K562 (cell line): ENCODE measurements around the gene GVQW3. TPM values are rescaled to one million over a fixed set of nuclear protein-coding genes. Genes with fewer than 3 reads are reported as not detected.

Source experiments
- ATAC-seq: fragments of 200-7000 bp; cut with Tn5 transposase; 3 replicates; pipeline ENCODE4 v1.9.1; 2020; ENCODE audit warnings: moderate library complexity
- BruUV-seq: library from RNA; stranded (reverse); fragments of 400-500 nt; replicated peaks from 2 replicates; lab custom pipeline; 2021; lab: Mats Ljungman, UMichigan
- CTCF ChIA-PET: fragments of 300-600 bp; formaldehyde crosslinking; extraction: SDS; loops from one replicate; lab custom pipeline; 2021; ENCODE audit warnings: low intra/inter-chr PET ratio; lab: Yijun Ruan, JAX
- POLR2A ChIA-PET: fragments of 300-600, 350-650 bp; sonication (Branson Sonifier 250); formaldehyde crosslinking; extraction: SDS; loops from one replicate; lab custom pipeline; 2021; ENCODE audit warnings: antibody characterized with exemption, inconsistent platforms; lab: Yijun Ruan, JAX
- DNase-seq, 4 experiments: peaks; one replicate each; pipeline versions ENCODE4 v3.0.0 to v3.0.0-alpha.2; 2011 to 2018; ENCODE audit warnings: low spot score in 3 of 4, mixed read lengths in 3 of 4; ENCODE audit errors: extremely low read depth in 1 of 4
- FAIRE-seq: peaks from 2 replicates; lab custom pipeline; 2011; peaks lifted over from hg19 to GRCh38; lab: Jason Lieb, UNC
- H2AFZ ChIP-seq: 2 replicates; pipeline ENCODE4 v1.6.0; 2011; ENCODE audit warnings: low read depth, low read length, control low read depth, inconsistent platforms
- H3K27ac ChIP-seq: fragments of 200-600 bp; 3 replicates; pipeline ENCODE4 v1.8.0; 2011; ENCODE audit warnings: low read depth, mild to moderate bottlenecking, control low read depth, inconsistent platforms, low read length, moderate library complexity, mixed read lengths; ENCODE audit errors: extremely low read depth
- H3K27me3 ChIP-seq, 2 experiments: fragments of 300-600 bp in 1 of 2; 2 replicates in 1 of 2; 3 replicates in 1 of 2; pipeline versions ENCODE4 v1.6.0 to v1.8.0; 2011; ENCODE audit warnings: inconsistent platforms in 2 of 2, low read length in 2 of 2, mild to moderate bottlenecking in 1 of 2, mixed read lengths in 1 of 2, moderate library complexity in 1 of 2; ENCODE audit not compliant: control insufficient read depth in 2 of 2, insufficient read depth in 2 of 2
- H3K36me3 ChIP-seq: fragments of 300-600 bp; 3 replicates; pipeline ENCODE4 v1.8.0; 2011; ENCODE audit warnings: mild to moderate bottlenecking, low read length, inconsistent platforms; ENCODE audit not compliant: control insufficient read depth, insufficient read depth
- H3K4me1 ChIP-seq, 2 experiments: fragments of 200-600 bp in 1 of 2; replicated peaks in 1 of 2; 2 replicates in 1 of 2; 3 replicates in 1 of 2; pipeline versions ENCODE4 v1.5.1 to v1.8.0; 2011; ENCODE audit warnings: inconsistent platforms in 2 of 2, low read length in 2 of 2, mild to moderate bottlenecking in 1 of 2, mixed read lengths in 1 of 2, moderate library complexity in 1 of 2; ENCODE audit not compliant: control insufficient read depth in 2 of 2, insufficient read depth in 2 of 2
- H3K4me2 ChIP-seq: 2 replicates; pipeline ENCODE4 v1.6.1; 2011; ENCODE audit warnings: low read length, control low read depth, inconsistent platforms, mixed read lengths; ENCODE audit not compliant: insufficient read depth
- H3K4me3 ChIP-seq: fragments of 200-600 bp; sonication (generic), shearing (Covaris generic); 2 replicates; pipeline ENCODE4 v1.5.1; 2016; ENCODE audit warnings: control low read depth, inconsistent platforms
- H3K79me2 ChIP-seq: fragments of 200-600 bp; 3 replicates; pipeline ENCODE4 v1.8.0; 2011; ENCODE audit warnings: low read length, inconsistent platforms; ENCODE audit not compliant: control insufficient read depth, insufficient read depth
- H3K9ac ChIP-seq, 2 experiments: 2 replicates each; pipeline versions ENCODE4 v1.6.0 to v1.6.1; 2011; ENCODE audit warnings: low read depth in 2 of 2, low read length in 2 of 2, control low read depth in 1 of 2, inconsistent platforms in 1 of 2, mild to moderate bottlenecking in 1 of 2, mixed read lengths in 1 of 2; ENCODE audit not compliant: insufficient read depth in 1 of 2
- H3K9me1 ChIP-seq: one replicate; pipeline ENCODE4 v1.6.0; 2011; ENCODE audit warnings: inconsistent platforms, mild to moderate bottlenecking, low read length, moderate library complexity; ENCODE audit not compliant: control insufficient read depth, insufficient read depth
- H3K9me3 ChIP-seq: replicated peaks from 2 replicates; pipeline ENCODE4 v1.5.1; 2011; ENCODE audit warnings: low read depth, low read length, inconsistent platforms; ENCODE audit not compliant: control insufficient read depth, insufficient read depth
- H4K20me1 ChIP-seq: replicated peaks from 2 replicates; pipeline ENCODE4 v1.6.1; 2011; ENCODE audit warnings: low read length, inconsistent platforms, mixed read lengths; ENCODE audit not compliant: control insufficient read depth, insufficient read depth
- EGR1 ChIP-seq: fragments of 450-650 bp; conservative IDR thresholded peaks from 2 replicates; pipeline ENCODE4 v1.6.1; 2017; ENCODE audit warnings: mild to moderate bottlenecking
- PCBP2 ChIP-seq: fragments of 200-400 bp; formaldehyde crosslinking; IDR thresholded peaks from 2 replicates; pipeline ENCODE4 v1.6.1; 2018; ENCODE audit warnings: low read length, low read depth, mild to moderate bottlenecking, moderate library complexity; ENCODE audit not compliant: poor library complexity, severe bottlenecking
- WGBS: fragments of 100-300 bp; shearing (Covaris generic); methylation state at CpG from one replicate; pipeline ENCODE4 v1.1.6; 2016; ENCODE audit warnings: low coverage, mixed read lengths; ENCODE audit not compliant: insufficient coverage; ENCODE audit errors: missing lambda C conversion rate; 5-methylcytosine and 5-hydroxymethylcytosine counted together
- in situ Hi-C: fragments of 300-500 bp; cut with MboI; formaldehyde crosslinking; loops from 4 replicates; pipeline ENCODE4 v1.15.0; 2018; ENCODE audit warnings: inconsistent platforms, mixed read lengths
- intact Hi-C: fragments of 100-400 bp; cut with micrococcal nuclease; formaldehyde crosslinking; loops from 2 replicates; pipeline ENCODE4 v1.14.2; 2022
- polyA plus RNA-seq, 8 experiments: library from polyadenylated mRNA; depleted of rRNA in 4 of 8; stranded (reverse) in 5 of 8; unstranded in 3 of 8; fragments of >200 nt; fragmentation: Nextera tagmentation in 2 of 8; fragmentation: Illumina TruSeq in 1 of 8; extraction: Ambion mirVana in 2 of 8; extraction: Trizol in 1 of 8; gene quantifications; 2 replicates each; pipeline versions ENCODE4 v1.2.1 to v1.2.3, GENCODE V29; 2011 to 2014; ENCODE audit warnings: inconsistent platforms in 1 of 8, missing spikeins in 1 of 8
- total RNA-seq, 7 experiments: library from RNA; depleted of rRNA in 6 of 7; stranded (reverse); fragments of >200 nt in 6 of 7; fragmentation: Illumina TruSeq in 2 of 7; extraction: Trizol in 2 of 7; gene quantifications; 2 replicates each; pipeline versions ENCODE4 v1.2.1 to v1.2.3, GENCODE V29; 2011 to 2021; ENCODE audit warnings: low replicate concordance in 1 of 7
- TF ChIP-seq, protein P1 (sequence below): sonication (generic); formaldehyde crosslinking; IDR thresholded peaks from 2 replicates; pipeline ENCODE4 v1.8.0; 2022; ENCODE audit warnings: missing genetic modification reagents, mild to moderate bottlenecking, borderline replicate concordance

GVQW3 gene
- total and polyA plus RNA-seq, 9 of the 15 experiments (the other 6 are each of a cell fraction or from before 2014, with no cell fraction given), result 0.66 to 5.7 (median 2.1) TPM

DNA sequence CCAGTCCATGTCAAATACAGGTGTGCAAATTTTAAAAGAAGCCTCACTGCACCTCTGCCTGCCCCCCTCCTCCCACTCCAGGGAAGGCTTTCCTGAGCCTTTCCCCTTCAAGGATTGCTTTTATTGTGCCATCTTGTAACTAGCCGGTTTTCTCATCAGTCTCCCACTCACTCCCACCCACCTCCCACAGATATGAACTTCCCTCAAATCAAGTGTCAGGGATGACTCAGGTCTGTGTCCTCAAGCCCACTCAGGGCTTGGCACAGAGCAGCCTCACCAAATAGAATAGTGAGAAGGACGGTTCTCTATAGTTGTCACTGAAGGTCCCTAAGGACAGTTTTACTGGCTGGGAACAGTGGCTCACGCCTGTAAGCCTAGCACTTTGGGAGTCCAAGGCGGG, 43.2 kb upstream of the GVQW3 start:
- 24% methylated on average over 4 of the region's 4 CpGs for WGBS
- Histone ChIP-seq H2AFZ (no peak overlapping the region), H3K9me1 (no peaks in the 10 kb centered on the region), H3K4me1 (no peaks in the 10 kb centered on the region; a peak in 1 of 5 replicates), H4K20me1 (no peaks in the 10 kb centered on the region), H3K4me3 (no peak overlapping the region), H3K79me2 (no peaks in the 10 kb centered on the region), H3K27ac (no peak overlapping the region), H3K9ac (no peak overlapping the region), H3K9me3 (peaks cover 8% of the 10 kb centered on the region), H3K36me3 (no peaks in the 10 kb centered on the region), H3K27me3 (no peaks in the 10 kb centered on the region), H3K4me2 (no peak overlapping the region)
- CTCF ChIA-PET, result no interaction called here
- intact Hi-C loops, result no loop called here
- in situ Hi-C loops, result no loop called here
- FAIRE-seq (no peak), ATAC-seq (no peak), DNase-seq (no peak)
- POLR2A ChIA-PET, result interaction anchor here (0.5 kb wide), 1 partner anchor 11 kb away, joined by 3 read pairs; no protein-coding TSS in a partner anchor
- TF ChIP-seq PCBP2 (no peak), EGR1 (peak; percentile 68)
- TF ChIP-seq, protein P1, sequence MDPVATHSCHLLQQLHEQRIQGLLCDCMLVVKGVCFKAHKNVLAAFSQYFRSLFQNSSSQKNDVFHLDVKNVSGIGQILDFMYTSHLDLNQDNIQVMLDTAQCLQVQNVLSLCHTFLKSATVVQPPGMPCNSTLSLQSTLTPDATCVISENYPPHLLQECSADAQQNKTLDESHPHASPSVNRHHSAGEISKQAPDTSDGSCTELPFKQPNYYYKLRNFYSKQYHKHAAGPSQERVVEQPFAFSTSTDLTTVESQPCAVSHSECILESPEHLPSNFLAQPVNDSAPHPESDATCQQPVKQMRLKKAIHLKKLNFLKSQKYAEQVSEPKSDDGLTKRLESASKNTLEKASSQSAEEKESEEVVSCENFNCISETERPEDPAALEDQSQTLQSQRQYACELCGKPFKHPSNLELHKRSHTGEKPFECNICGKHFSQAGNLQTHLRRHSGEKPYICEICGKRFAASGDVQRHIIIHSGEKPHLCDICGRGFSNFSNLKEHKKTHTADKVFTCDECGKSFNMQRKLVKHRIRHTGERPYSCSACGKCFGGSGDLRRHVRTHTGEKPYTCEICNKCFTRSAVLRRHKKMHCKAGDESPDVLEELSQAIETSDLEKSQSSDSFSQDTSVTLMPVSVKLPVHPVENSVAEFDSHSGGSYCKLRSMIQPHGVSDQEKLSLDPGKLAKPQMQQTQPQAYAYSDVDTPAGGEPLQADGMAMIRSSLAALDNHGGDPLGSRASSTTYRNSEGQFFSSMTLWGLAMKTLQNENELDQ (CRISPR knock-in tag), result no peak
- no TSS peak for BruUV-seq
